Uterus (tissue), 2 donors: ENCODE results near the gene RAB22A.

Experiments
- CTCF ChIP-seq, 4 experiments: fragments of 200-600 bp in 2 of 4; fragments of 450-650 bp in 2 of 4; sonication (generic) in 2 of 4; IDR thresholded peaks; one replicate each; pipeline ENCODE4 v1.5.1; 2016 to 2019; ENCODE audit warnings: antibody characterized with exemption in 4 of 4, mild to moderate bottlenecking in 2 of 4, moderate library complexity in 1 of 4
- POLR2A ChIP-seq, 2 donors: fragments of 450-650 bp; IDR thresholded peaks; one replicate each; pipeline ENCODE4 v1.6.1; 2016; ENCODE audit warnings: antibody characterized with exemption in 2 of 2, mild to moderate bottlenecking in 1 of 2, moderate library complexity in 1 of 2

- TF ChIP-seq CTCF (IDR thresholded peaks at IDR 0.05) (peak in 1 of 4 experiments; percentile 16), POLR2A (IDR thresholded peaks at IDR 0.05) (peak; percentile 86 to 88)
Observed at GRCh38 chr20:58388882-58389323, 79.4 kb downstream of the RAB22A start, which contains the start of gene VAPB.
